Measurements from ENCODE around the gene TMEM129.
A peak's percentile ranks its signal among the peaks of the same experiment; 100 is the strongest.

TMEM129 gene

GRCh38 chr4:1744552-1744951, 23.4 kb upstream of the TMEM129 start:
- no peak for DNase-seq

- DNase-seq, result no peak
These were observed 22.9 kb upstream of the TMEM129 start for GRCh38 chr4:1743975-1744374.

GRCh38 chr4:1743551-1743950, 22.4 kb upstream of the TMEM129 start:
- no peak for DNase-seq

- DNase-seq, result no peak
These were observed 20.1 kb upstream of the TMEM129 start for GRCh38 chr4:1741208-1741607.

- no peak for DNase-seq
These were observed 19.0 kb upstream of the TMEM129 start for GRCh38 chr4:1740021-1740545.

- no peak for DNase-seq
These were observed 18.2 kb upstream of the TMEM129 start for GRCh38 chr4:1739358-1739757.

- DNase-seq, result no peak
These were observed 17.3 kb upstream of the TMEM129 start for GRCh38 chr4:1738410-1738809.

GRCh38 chr4:1737666-1738065, 16.5 kb upstream of the TMEM129 start:
- DNase-seq, result no peak

GRCh38 chr4:1736812-1737211, 15.7 kb upstream of the TMEM129 start:
- DNase-seq, result no peak

GRCh38 chr4:1735215-1735614, 14.1 kb upstream of the TMEM129 start:
- DNase-seq, result no peak

- no peak for DNase-seq
These were observed 11.8 kb upstream of the TMEM129 start for GRCh38 chr4:1732911-1733310.

- DNase-seq, result no peak
These were observed 10.1 kb upstream of the TMEM129 start for GRCh38 chr4:1731180-1731579.

- DNase-seq, result no peak
These were observed 9.5 kb upstream of the TMEM129 start for GRCh38 chr4:1730532-1731135.

- DNase-seq, result no peak
These were observed 7.2 kb upstream of the TMEM129 start for GRCh38 chr4:1728061-1728980.

GRCh38 chr4:1727117-1728031, 6.3 kb upstream of the TMEM129 start:
- DNase-seq, result no peak

- DNase-seq, result peak; percentile 56
These were observed 5.2 kb upstream of the TMEM129 start for GRCh38 chr4:1726146-1726934.

GRCh38 chr4:1725521-1725920, 4.4 kb upstream of the TMEM129 start:
- no peak for DNase-seq

GRCh38 chr4:1723131-1723801, 2.1 kb upstream of the TMEM129 start:
- DNase-seq, result no peak

- DNase-seq, result no peak
These were observed 1.5 kb upstream of the TMEM129 start for GRCh38 chr4:1722551-1723118.

- peak; percentile 54 for DNase-seq
These were observed 785 bp upstream of the TMEM129 start for GRCh38 chr4:1721666-1722550.
